BLaER1 (cell line): ENCODE results near the gene FAM50A.
A peak's percentile ranks its signal among the peaks of the same experiment; 100 is the strongest.
"Not testable (repeated sequence)": the region's sequence is repeated elsewhere in the genome, so short reads cannot be mapped to it uniquely, and the experiment has no call there.

Experiments
- H3K27ac ChIP-seq: shearing (Covaris generic); formaldehyde crosslinking; 2 replicates; pipeline ENCODE4 v1.8.1; 2022
- H3K27me3 ChIP-seq: shearing (Covaris generic); formaldehyde crosslinking; 2 replicates; pipeline ENCODE4 v1.8.1; 2022
- H3K36me3 ChIP-seq: shearing (Covaris generic); formaldehyde crosslinking; 2 replicates; pipeline ENCODE4 v1.8.1; 2022
- H3K4me1 ChIP-seq: shearing (Covaris generic); formaldehyde crosslinking; 2 replicates; pipeline ENCODE4 v1.8.1; 2022
- H3K4me2 ChIP-seq: shearing (Covaris generic); formaldehyde crosslinking; 2 replicates; pipeline ENCODE4 v1.8.1; 2022
- H3K4me3 ChIP-seq: shearing (Covaris generic); formaldehyde crosslinking; 2 replicates; pipeline ENCODE4 v1.8.1; 2022
- H3K9ac ChIP-seq: shearing (Covaris generic); formaldehyde crosslinking; 2 replicates; pipeline ENCODE4 v1.8.1; 2022
- H3K9me3 ChIP-seq: shearing (Covaris generic); formaldehyde crosslinking; 2 replicates; pipeline ENCODE4 v1.8.1; 2022
- H4K20me1 ChIP-seq: shearing (Covaris generic); formaldehyde crosslinking; 2 replicates; pipeline ENCODE4 v1.8.1; 2022
- Cebpa-rat ChIP-seq: shearing (Covaris generic); IDR thresholded peaks from 2 replicates; pipeline ENCODE4 v1.8.1; 2022

Gene FAM50A

DNA sequence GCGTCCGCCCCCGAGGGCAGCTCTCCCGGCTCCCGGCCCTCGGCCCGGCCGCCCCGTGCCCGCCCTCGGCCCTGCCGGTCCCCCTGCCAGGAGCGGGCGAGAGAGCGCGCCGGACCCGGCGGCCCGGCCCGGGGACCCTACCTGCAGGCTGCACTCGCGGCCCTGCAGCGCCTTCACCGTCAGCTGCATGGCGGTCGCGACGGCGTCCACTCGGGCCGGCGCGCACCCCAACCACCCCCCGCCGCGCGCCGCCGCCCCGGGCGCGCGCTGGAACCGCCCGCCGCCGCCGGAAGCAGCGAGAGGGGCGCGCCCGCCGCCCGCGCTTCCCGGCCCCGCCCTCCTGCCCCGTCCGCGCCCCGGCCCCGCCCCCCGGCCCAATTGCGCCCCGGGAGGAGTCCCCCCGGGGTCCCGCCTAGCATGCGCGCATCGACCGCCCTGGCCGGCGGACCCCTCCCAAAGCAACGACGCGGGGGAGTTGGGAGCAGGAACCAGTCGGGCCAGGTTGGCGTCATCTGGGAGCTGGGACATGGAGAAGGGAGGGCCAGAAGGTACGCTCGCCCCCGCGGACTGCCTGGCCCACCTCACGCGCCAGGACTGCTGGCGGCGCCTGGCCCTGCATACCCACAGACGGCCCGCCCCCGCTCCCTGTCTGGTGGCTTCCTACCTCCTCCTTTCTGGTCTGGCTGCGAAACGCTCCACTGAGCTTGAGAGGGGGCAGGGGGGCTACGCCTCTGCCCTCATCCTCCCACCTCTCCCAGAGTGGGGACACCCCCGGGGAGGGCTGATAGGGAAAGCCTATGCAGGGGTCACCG, 42.7 kb downstream of the FAM50A start, which contains the start of gene UBL4A:
TSS of gene UBL4A (minus strand) at position 220 of the 812 bp plus-strand sequence. CDS start at position 189, 31 bp downstream.
- peaks cover 61% of the 10 kb centered on the region for H3K4me1 ChIP-seq
- peak within 1 kb of the TSS; percentile 77 for H3K4me2 ChIP-seq
- peak within 1 kb of the TSS; percentile 86 for H3K9ac ChIP-seq
- peaks cover 30% of the 10 kb centered on the region for H3K36me3 ChIP-seq
- peaks cover 30% of the 10 kb centered on the region for H3K27me3 ChIP-seq
- H3K4me3 ChIP-seq = peak within 1 kb of the TSS; percentile 80
- peaks cover 32% of the 10 kb centered on the region for H3K9me3 ChIP-seq
- TF ChIP-seq Cebpa-rat = no peak
- peaks cover 40% of the 10 kb centered on the region for H4K20me1 ChIP-seq
- peak within 1 kb of the TSS; percentile 88 for H3K27ac ChIP-seq

DNA sequence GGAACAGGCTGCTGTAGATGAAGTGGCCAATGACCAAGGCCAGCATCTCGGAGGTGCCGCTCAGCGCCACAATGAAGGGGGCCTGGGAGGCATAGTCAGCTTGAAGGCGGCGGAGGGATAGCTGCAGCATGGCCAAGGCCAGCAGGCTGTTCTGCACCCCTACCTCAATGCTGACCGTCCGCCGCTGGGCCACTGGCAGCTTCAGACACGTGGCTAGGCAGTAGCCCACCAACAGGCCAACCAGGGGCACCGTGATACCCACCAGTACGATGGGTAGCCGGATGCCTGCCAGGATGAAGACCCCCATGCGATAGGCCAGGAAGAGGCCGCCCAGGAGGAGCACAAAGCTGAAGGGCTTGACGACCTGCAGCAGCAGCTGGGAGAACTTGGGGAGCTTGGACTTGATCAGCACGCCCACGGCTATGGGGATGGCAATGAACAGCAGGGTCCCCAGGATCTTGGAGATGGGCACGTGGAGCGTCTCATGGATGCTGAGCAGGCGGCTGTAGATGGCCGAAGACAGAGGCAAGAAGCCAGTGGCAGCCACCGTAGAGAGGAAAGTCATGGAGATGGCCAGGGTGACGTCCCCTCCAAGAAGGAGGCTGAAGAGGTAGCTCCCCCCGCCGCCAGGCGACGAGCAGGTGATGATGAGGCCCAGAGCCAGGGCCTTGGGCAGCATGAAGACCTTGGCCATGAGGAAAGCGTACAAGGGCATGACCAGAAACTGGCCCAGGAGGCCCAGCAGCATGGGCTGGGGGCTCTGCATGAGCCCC, 43.8 kb downstream of the FAM50A start:
- peaks cover 34% of the 10 kb centered on the region for H4K20me1 ChIP-seq
- no peak for TF ChIP-seq Cebpa-rat
- H3K9me3 ChIP-seq = peaks cover 32% of the 10 kb centered on the region
- no peak overlapping the region for H3K9ac ChIP-seq
- peaks cover 53% of the 10 kb centered on the region for H3K4me1 ChIP-seq
- H3K4me2 ChIP-seq = peak overlapping the region; percentile 67
- H3K36me3 ChIP-seq = peaks cover 30% of the 10 kb centered on the region
- peaks cover 21% of the 10 kb centered on the region for H3K27me3 ChIP-seq
- H3K4me3 ChIP-seq = 0 out of 2 replicates have a peak overlapping the region, but pooled peaks have one; percentile 80
- no peak overlapping the region for H3K27ac ChIP-seq

DNA sequence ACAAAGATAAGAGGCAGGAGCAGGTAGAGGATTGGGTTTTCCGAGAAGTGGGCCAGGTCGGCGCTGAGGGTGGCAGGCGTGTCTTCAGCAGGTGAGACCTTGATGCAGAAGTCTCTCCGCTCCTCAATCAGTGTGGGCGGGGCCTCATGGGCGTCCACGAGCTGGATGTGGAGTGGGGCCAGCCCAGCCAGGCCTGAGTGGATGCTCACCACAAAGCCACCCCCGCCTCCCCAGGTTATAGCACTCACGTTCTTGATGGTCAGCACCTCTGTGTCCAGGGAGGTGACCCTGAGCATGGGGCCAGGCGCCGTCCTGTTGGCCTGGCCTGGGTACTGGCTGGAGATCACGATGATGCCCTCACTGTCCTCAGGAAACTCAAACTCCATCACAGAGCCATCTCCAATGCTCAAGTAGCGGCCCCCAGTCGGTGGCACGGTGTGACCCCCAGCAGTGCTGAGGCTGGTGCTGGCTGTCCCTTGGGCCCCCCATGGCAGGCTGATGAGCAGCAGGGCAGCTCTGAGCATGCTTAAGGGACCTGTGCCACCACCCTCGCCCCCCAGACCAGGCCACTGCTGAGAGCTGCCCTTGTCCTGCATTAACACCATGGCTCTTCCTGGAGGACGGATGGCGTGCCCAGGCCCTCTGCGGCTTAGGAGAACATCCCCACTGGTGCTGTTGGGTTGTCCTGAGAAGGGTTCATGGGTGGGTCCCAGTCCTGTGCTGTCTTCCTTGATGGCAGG, 44.6 kb downstream of the FAM50A start:
- Histone ChIP-seq H3K4me3 (no peak overlapping the region), H3K36me3 (peaks cover 29% of the 10 kb centered on the region), H3K27ac (no peak overlapping the region), H3K27me3 (peaks cover 14% of the 10 kb centered on the region), H4K20me1 (peaks cover 26% of the 10 kb centered on the region), H3K9ac (no peak overlapping the region), H3K4me1 (peaks cover 45% of the 10 kb centered on the region), H3K4me2 (0 out of 2 replicates have a peak overlapping the region, but pooled peaks have one; percentile 80), H3K9me3 (peaks cover 32% of the 10 kb centered on the region)
- no peak for TF ChIP-seq Cebpa-rat

DNA sequence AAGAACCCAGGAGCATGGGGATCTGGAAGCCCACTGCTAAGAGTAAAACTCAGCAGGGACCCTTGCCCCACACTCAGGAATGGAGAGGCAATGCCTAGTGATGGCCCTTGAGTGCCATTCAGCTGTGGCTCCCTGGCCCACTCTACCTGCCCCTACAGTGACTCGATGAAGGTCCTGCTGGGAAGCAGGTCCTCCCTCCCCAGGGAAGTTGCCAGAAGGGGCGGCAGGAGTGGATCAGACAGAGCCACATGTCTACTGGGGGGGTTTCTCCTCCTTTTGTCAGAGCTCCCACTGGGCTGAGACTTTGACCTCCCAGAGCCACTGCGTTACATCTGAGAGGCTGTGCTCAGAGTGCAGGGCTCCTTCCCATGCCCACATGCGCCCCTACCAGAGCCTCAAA, 45.2 kb downstream of the FAM50A start:
- Histone ChIP-seq H3K4me2 (peak overlapping the region; percentile 80), H3K36me3 (peaks cover 23% of the 10 kb centered on the region), H3K9me3 (peaks cover 32% of the 10 kb centered on the region), H3K4me1 (peaks cover 39% of the 10 kb centered on the region), H3K4me3 (peak overlapping the region; percentile 75; the same call in 1 of the 2 replicates), H3K9ac (no peak overlapping the region), H3K27me3 (peaks cover 7% of the 10 kb centered on the region; the same call in 1 of the 2 replicates), H3K27ac (no peak overlapping the region), H4K20me1 (peaks cover 20% of the 10 kb centered on the region)
- no peak for TF ChIP-seq Cebpa-rat

DNA sequence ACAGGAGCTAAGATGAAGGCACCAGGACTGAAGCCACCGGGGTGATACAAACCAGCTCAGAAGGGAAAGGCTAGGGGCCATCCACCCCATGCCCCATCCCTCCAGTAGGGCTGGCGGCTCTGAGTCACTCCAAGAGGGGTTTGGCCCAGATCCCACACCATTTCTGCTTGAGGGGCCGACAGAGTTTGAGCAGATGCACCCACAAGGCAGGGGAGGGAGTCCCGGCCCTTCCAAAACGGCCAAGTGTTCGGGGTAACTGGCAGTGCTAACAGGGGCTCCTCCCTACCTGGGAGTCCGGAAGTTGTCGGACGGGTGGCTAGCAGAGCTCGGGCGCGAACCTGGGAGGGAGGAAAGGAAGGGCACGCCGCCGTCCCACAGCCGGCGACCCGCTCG, 46.1 kb downstream of the FAM50A start:
- H3K4me3 ChIP-seq = peak overlapping the region; percentile 75
- H3K36me3 ChIP-seq = peaks cover 14% of the 10 kb centered on the region
- H4K20me1 ChIP-seq = peaks cover 12% of the 10 kb centered on the region
- peak overlapping the region; percentile 82 for H3K9ac ChIP-seq
- peaks cover 32% of the 10 kb centered on the region for H3K9me3 ChIP-seq
- TF ChIP-seq Cebpa-rat = no peak
- peak overlapping the region; percentile 78 for H3K27ac ChIP-seq
- peaks cover 30% of the 10 kb centered on the region for H3K4me1 ChIP-seq
- H3K27me3 ChIP-seq = peaks cover 12% of the 10 kb centered on the region
- peak overlapping the region; percentile 80 for H3K4me2 ChIP-seq

DNA sequence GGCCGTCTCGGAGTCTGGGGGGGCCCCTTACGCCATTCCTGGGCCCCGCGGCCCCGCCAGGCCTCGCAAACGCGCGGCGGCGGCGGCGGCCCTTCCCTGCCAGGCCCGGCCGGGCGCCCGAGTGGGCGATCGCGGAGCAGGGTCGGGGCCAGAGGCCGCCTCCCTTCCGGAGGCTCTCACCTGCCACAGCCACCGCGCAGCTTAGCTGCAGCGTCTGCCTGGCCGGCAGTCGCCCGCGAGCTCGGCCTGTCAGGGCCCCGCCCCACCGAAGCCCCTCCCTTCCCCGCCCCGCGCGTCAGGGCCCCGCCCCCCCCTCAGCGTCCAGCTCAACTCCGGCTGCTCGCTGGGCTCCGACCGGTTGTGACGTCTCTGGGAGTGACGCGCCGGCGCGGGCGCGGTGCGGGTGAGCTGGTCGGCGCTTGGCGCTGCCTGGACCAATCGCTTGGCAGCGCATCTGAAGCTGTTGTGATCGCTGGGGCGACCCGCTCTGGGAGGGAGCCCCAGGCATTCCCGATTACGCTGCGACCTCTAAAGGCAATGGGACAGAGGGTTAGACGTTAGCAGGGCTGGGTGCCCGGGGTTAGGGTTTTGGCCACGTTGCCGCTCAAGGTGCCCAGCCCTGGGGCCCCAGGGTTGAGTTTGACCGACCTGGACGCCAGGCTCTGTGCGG, 46.6 kb downstream of the FAM50A start, which contains the start of gene SLC10A3:
TSS of gene SLC10A3 (minus strand) at position 216 of the 670 bp plus-strand sequence. CDS start 1,689 bp downstream, outside the sequence.
- peaks cover 25% of the 10 kb centered on the region for H3K4me1 ChIP-seq
- H3K27ac ChIP-seq = peak within 1 kb of the TSS; percentile 78
- peaks cover 11% of the 10 kb centered on the region; the same call in 1 of the 2 replicates for H3K36me3 ChIP-seq
- peak within 1 kb of the TSS; percentile 82 for H3K9ac ChIP-seq
- peaks cover 6% of the 10 kb centered on the region; the same call in 1 of the 2 replicates for H4K20me1 ChIP-seq
- H3K4me2 ChIP-seq = peak within 1 kb of the TSS; percentile 80
- H3K27me3 ChIP-seq = peaks cover 17% of the 10 kb centered on the region
- no peak for TF ChIP-seq Cebpa-rat
- peak within 1 kb of the TSS; percentile 75 for H3K4me3 ChIP-seq
- peaks cover 32% of the 10 kb centered on the region for H3K9me3 ChIP-seq

DNA sequence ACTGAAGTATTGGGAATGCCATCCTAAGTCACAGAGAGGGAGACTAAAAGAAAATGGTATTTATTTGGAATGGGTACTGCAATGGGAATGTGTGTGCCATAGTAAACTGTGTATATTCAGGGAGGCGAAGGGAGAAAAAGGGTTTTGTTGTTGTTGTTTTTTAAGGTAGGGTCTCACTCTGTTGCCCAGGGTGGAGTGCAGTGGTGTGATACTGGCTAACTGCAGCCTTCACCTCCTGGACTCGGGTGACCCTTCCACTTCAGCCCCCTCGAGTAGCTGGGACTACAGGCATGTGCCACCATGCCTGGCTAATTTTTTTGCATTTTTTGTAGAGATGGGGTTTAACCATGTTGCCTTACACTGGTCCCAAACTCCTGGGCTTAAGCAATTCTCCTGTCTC, 50.8 kb downstream of the FAM50A start:
- no peak overlapping the region for H3K27ac ChIP-seq
- no peaks in the 10 kb centered on the region for H3K36me3 ChIP-seq
- peaks cover 13% of the 10 kb centered on the region for H3K4me1 ChIP-seq
- no peak overlapping the region for H3K9ac ChIP-seq
- no peak overlapping the region for H3K4me3 ChIP-seq
- H3K9me3 ChIP-seq = no peaks in the 10 kb centered on the region
- no peak for TF ChIP-seq Cebpa-rat
- H4K20me1 ChIP-seq = no peaks in the 10 kb centered on the region
- no peak overlapping the region for H3K4me2 ChIP-seq
- H3K27me3 ChIP-seq = peaks cover 49% of the 10 kb centered on the region

DNA sequence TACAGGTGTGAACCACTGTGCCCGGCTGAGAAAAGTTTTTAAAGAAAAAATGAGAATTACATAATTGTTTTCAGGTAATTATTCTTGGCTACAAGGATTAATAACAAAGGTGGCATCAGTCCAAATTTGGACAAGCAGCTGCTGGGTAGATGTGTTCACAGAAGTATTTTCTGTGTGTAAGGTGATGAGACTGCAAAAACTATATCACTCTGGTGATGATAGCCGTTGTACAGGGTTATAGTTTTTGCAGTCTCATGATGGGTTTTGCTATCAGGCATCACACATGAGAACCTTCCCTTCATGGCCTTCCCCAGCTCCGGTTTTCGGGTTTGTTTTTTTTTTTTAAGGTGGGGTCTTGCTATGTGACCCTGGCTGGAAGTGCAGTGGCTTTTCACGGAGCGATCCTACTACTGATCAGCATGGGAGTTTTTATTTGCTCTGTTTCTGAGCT, 51.6 kb downstream of the FAM50A start:
- H4K20me1 ChIP-seq = no peaks in the 10 kb centered on the region
- H3K27ac ChIP-seq = no peak overlapping the region
- no peak overlapping the region for H3K4me3 ChIP-seq
- H3K36me3 ChIP-seq = no peaks in the 10 kb centered on the region
- peaks cover 57% of the 10 kb centered on the region for H3K27me3 ChIP-seq
- H3K9ac ChIP-seq = no peak overlapping the region
- H3K4me2 ChIP-seq = no peak overlapping the region
- no peaks in the 10 kb centered on the region for H3K9me3 ChIP-seq
- no peak for TF ChIP-seq Cebpa-rat
- peaks cover 12% of the 10 kb centered on the region for H3K4me1 ChIP-seq

DNA sequence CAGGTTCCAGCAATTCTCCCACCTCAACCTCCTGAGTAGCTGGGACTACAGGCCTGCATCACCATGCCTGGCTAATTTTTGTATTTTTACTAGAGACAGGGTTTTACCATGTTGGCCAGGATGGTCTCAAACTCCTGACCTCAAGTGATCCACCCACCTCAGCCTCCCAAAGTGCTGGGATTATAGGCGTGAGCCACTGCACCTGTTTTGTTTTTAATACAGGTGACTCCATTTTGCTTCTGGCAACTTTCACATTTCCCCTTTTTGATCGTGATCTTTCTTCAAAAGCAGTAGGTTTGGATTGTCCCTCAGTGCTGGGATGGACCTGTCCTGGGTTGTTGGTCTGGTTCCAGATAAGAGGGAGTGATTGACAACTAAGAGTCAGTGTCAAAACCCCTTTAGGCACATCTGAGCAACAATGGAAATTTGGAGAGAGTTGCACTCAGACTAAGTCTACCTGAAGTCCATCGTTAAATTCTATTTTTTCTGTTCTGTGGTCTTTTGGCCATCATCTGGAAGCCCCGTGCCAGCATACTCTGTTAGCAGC, 52.7 kb downstream of the FAM50A start:
- not testable (repeated sequence) for H3K4me3 ChIP-seq, H4K20me1 ChIP-seq, H3K4me1 ChIP-seq, H3K4me2 ChIP-seq, H3K9me3 ChIP-seq, H3K27ac ChIP-seq, H3K36me3 ChIP-seq, H3K9ac ChIP-seq
- peaks cover 58% of the 10 kb centered on the region for H3K27me3 ChIP-seq
